ENCODE data around the gene LBR.
"Not testable (repeated sequence)": the region's sequence is repeated elsewhere in the genome, so short reads cannot be mapped to it uniquely, and the experiment has no call there.

LBR gene

GRCh38 chr1:225418598-225418997 lies 9.2 kb downstream of the LBR start:
- DNase-seq = no peak

GRCh38 chr1:225418059-225418458 lies 9.8 kb downstream of the LBR start:
- DNase-seq = peak; percentile 49

DNA sequence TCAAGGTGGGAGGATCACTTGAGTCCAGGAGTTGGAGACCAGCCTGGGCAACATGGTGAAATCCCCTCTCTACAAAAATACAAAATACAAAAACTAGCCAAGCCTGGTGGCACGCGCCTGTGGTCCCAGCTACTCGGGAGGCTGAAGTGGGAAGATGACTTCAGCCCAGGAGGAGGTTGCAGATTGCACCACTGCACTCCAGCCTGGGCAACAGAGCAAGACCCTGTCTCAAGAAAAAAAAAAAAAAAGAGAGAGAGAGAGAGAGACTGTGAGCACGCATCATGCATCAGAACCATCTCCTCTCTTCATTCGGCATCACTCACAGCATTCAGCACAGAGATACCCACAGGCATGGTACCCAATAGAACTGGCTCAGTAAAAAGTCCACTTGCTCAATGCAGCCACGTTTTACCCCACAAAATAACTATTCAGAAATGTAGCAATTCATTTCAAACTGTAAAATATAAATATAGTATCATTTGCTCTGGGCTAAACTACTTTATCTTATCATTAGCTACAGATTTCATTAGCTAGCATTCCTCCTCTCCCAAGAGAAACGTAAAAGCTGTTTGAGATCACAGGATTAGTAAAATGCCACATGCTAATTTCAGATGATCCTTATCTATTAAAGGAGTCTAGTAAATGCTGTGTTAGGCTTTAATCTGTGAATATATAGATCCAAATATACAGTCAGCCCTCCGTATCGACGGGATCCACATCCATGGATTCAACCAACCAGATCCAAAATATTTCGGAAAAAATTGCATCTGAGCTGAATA lies 11.7 kb downstream of the LBR start:
- no peak for DNase-seq

- DNase-seq = no peak
These were observed 12.5 kb downstream of the LBR start for GRCh38 chr1:225415307-225415706.

DNA sequence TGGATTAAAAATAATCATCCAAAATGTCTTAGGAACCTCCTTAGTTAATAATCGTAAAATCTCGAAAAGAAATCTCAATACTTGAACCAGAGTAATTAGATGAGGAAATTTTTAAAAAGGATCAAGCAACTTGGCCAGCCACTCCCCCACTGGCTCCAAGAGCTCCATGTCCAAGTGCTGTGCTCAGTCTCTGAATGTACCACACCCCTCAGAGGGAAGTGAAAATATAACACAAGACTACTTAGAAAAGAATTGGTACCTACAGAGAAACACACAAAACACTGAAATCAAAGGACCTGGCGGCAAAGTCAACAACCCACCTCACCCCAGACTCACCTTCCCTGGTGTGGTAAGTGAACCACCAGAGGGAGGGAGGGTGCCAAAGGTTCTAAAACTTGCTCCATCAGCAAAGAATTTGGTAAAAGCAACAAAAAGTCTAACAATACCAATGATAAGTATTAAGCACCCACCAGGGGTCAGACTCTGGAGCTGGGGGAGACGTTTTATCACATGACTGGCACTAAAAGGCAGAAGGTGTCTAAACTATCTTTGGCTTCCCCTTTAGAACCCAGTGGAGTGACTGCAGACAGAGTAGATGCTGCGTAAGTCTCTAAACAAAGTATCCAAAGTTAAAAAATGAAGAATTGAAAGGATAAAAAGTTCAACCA lies 14.0 kb downstream of the LBR start:
- no peak for DNase-seq

DNA sequence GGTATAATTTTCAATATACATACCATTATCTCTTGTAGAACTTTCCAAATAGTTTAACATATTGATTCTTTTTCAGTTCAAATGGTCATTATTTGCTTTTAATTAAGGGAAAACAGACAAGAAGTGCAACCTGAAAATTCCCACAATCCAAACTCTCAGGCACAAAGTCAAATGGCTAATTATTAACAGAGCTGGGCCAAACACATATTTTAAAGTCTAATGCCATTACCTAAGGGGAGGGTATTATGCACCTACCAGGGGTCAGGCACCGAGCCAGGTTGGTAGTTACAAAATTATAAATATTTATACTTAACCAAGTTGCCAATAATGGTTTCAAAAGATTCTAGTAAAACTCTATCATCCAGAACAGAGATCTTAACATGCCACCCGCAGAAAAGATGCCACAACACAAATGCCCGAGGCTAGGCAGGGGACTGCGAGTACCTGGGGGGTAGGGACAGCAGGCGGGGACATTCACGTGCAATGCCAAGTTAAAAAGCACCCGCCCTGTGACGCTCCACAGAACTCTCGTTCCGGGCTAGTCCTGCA lies 15.0 kb downstream of the LBR start:
- DNase-seq = no peak

- no peak for DNase-seq
These were observed 15.5 kb downstream of the LBR start for GRCh38 chr1:225412321-225412720.

DNA sequence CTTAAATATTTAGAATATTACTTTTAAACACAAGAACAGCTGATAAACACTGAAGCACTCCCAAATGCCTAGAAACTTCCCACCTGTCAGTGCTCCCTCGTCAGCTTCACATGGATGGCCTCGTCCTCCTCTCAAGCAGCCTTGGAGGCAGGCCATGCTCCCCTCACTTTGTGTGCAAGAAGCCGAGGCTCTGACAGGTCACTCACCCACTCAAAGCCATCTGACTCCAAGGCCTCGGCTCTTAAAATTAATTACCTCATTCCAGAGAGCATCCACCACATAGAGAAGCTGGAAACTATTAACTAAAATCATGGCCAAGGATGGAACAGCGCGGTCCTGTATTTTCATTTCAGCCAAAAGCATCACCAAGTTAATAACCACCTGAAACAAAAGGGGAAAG lies 17.8 kb downstream of the LBR start:
- DNase-seq = no peak

GRCh38 chr1:225409051-225409450 lies 18.8 kb downstream of the LBR start:
- no peak for DNase-seq

DNA sequence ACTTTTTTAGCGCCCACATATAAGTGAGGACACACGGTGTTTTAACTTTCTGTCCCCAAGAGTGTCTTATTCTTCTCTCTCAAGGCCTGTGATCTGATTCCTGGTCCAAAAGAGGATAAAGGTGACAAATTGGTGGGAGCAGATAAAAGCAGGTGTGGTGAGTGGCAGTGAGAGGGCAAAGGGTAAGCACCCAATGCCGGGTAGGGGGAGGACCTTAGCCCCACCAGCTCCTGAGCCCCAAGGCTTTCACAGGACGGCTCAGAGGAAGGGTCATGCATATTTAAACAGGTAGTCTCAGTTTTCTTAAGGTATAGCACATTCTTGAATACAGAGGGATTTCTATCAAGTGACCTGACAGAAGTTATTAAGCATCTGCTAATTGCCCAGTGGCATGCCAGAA lies 19.6 kb downstream of the LBR start:
- no peak for DNase-seq

DNA sequence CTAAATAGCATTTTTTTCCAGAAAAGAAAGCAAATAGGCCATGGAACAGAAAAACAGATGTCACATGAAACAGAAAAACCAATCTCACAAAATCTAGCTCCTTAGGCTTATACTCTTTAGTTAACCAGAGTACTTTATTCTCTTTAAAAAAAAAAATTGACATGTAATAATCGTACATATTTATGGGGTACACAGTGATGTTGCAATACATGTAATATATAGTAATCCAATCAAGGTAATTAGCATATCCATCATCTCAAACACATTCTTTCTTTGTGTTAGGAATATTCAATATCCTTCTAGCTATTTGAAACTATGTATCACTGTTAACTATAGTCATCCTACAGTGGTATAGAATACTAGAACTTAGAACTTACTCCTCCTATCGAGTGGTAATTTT lies 20.1 kb downstream of the LBR start:
- DNase-seq = no peak

GRCh38 chr1:225406976-225407725 lies 20.7 kb downstream of the LBR start:
- DNase-seq = no peak

DNA sequence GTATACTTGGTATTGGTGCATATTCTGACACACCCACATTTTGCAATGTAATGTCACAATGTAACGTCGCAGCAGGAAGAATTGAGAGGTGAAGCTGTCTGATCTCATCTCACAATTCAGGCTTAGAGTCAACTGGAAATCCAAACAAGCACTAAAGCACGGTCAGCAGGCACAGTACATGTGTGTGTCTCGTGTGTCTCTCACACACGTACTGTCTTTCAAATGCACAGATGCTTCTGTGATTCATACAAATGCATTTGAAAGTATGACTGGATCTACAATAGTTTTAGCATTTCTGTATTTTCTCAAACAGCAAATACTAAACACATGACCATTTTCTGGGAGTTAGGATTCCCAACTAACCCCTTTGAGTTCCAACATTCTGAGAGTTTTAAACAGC lies 26.9 kb downstream of the LBR start:
- DNase-seq = no peak

DNA sequence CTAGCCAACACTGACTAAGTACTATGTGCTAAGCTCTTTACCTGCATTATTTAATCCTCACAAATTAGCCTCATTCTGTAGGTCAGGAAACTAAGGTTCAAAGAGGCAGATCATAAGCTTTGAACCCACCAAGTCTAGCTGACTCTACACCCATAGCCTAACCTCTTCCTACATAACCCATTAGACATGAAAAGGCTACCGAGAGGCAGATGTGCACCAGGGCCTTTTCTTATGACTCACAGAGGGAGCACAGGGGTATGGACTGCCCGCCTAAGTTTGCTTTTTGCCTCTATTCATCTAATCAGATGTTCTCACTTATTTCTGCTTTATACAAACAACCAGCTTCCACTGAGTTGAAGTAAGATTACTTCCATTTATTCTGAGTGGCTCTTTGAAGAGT lies 31.5 kb downstream of the LBR start:
- no peak for DNase-seq

DNA sequence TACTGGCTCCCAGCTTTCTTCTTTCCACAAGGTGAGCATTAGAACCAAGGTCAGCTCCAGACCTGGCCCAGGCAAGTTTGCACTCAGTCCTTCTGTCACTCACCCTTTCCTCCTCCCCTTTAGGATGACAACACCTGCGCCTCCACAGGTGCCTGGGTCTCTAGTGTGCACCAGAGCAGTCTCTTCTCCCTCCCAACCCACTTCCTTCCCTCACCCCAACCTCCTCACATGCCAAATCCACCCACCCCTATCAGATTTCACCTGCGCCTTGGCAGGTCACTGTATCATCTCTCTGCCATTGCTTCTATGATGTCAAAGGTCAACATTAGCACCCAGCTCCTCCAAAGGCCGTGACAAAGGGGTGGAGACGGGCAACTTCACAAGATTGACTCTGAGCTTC lies 38.0 kb downstream of the LBR start:
- DNase-seq = no peak

- no peak for DNase-seq
These were observed 39.5 kb downstream of the LBR start for GRCh38 chr1:225388372-225388771.

DNA sequence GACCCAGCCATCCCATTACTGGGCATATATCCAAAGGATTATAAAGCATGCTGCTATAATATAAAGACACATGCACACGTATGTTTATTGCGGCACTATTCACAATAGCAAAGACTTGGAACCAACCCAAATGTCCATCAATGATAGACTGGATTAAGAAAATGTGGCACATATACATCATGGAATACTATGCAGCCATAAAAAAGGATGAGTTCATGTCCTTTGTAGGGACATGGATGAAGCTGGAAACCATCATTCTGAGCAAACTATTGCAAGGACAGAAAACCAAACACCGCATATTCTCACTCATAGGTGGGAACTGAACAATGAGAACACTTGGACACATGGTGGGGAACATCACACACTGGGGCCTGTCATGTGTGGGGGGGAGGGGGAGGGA lies 41.0 kb downstream of the LBR start:
- DNase-seq = not testable (repeated sequence)

- DNase-seq = no peak
These were observed 47.1 kb downstream of the LBR start for GRCh38 chr1:225380691-225381090.

GRCh38 chr1:225378880-225379279 lies 49.0 kb downstream of the LBR start:
- no peak for DNase-seq

DNA sequence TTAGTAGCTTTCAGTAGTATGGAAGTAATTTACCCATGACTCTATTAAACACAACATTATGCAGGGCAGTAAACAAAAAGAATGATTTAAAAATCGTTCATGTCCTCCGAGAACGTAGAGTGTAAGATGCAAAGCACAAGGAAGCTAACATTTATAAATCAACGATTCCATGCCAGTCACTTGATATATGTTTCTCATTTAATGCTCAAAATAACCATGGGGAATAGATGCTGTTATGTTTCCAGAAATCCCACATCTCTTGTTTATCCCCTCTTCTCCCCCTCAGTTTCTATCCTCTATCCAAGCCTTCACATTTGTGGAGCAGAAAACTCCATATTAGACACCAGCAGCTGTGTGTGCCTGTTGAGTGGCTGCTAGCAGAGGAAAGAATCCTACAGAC lies 52.8 kb downstream of the LBR start:
- no peak for DNase-seq

- no peak for DNase-seq
These were observed 54.7 kb downstream of the LBR start for GRCh38 chr1:225373155-225373554.

DNA sequence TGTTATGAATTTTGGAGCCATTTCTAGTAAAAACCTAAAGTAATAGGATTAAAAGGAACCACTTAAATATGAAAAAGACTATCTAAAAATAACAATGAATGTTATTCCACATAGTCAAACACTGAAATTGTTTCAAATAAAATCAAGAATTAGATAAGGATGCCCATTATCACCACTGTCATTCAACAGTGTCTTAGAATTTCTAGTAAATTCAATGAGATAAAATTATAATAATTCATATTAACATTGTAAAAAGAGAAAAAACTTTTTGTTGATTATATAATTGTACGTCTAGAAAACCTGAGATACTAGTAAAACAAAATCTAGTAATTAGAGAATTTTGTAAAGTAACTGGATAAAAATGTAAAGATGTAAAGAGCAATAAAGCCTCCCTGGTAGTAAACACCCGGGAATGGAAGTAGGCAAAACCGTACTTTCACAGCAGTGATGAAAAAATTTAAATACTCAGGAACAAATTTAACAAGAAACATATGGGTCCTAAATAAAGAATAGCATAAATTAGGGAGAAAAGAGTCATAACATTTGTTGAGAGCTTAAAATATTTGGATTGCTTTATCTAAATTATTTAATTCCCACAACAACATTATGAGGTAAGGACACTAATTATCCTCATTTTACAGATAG lies 56.4 kb downstream of the LBR start:
- DNase-seq = no peak

GRCh38 chr1:225368036-225368552 lies 59.7 kb downstream of the LBR start:
- no peak for DNase-seq

Data from NCI-H1092 treated with DMSO at 0.1 percent for 48 hours (cell line).